GM12878 (cell line): ENCODE measurements around the gene GRK5.

Experiments used
- ATF2 ChIP-seq: IDR thresholded peaks from 2 replicates; pipeline ENCODE4 v1.6.1; 2012; ENCODE audit warnings: low read length, inconsistent platforms
- CEBPZ ChIP-seq: fragments of 150-350 bp; IDR thresholded peaks from 2 replicates; pipeline ENCODE4 v1.6.1; 2016; ENCODE audit warnings: low read depth, low read length
- CTCF ChIP-seq, 3 experiments: IDR thresholded peaks in 2 of 3; conservative IDR thresholded peaks in 1 of 3; 2 replicates each; pipeline ENCODE4 v1.5.1; 2011; ENCODE audit warnings: low read depth in 3 of 3, low read length in 3 of 3, mild to moderate bottlenecking in 3 of 3, control low read depth in 2 of 3, moderate library complexity in 2 of 3, inconsistent platforms in 1 of 3, mixed read lengths in 1 of 3; ENCODE audit not compliant: control insufficient read depth in 2 of 3, insufficient read depth in 1 of 3; ENCODE audit errors: extremely low read depth in 1 of 3
- EP300 ChIP-seq, 2 experiments: fragments of 150-350 bp in 1 of 2; IDR thresholded peaks; 2 replicates each; pipeline ENCODE4 v1.6.1; 2011 to 2012; ENCODE audit warnings: low read depth in 2 of 2, low read length in 2 of 2, borderline replicate concordance in 1 of 2, improper control_type of control experiment in 1 of 2, inconsistent platforms in 1 of 2; ENCODE audit not compliant: control insufficient read depth in 1 of 2
- EZH2 ChIP-seq: IDR thresholded peaks from 2 replicates; pipeline ENCODE4 v1.6.1; 2012; ENCODE audit warnings: low read depth, mild to moderate bottlenecking, control low read depth, inconsistent platforms, low read length, borderline replicate concordance; ENCODE audit not compliant: control insufficient read depth
- FOS ChIP-seq: IDR thresholded peaks from 3 replicates; pipeline ENCODE4 v1.6.1; 2011; ENCODE audit warnings: borderline replicate concordance; ENCODE audit not compliant: insufficient read length; ENCODE audit errors: extremely low read depth
- POLR2A ChIP-seq: IDR thresholded peaks from 2 replicates; pipeline ENCODE4 v1.6.1; 2011; ENCODE audit warnings: low read depth, mild to moderate bottlenecking, low read length
- POLR2AphosphoS5 ChIP-seq: IDR thresholded peaks from 2 replicates; pipeline ENCODE4 v1.6.1; 2011; ENCODE audit warnings: mild to moderate bottlenecking, low read length, inconsistent platforms
- SRF ChIP-seq, 2 experiments: IDR thresholded peaks; 2 replicates each; pipeline ENCODE4 v1.6.1; 2011; ENCODE audit warnings: low read depth in 2 of 2, low read length in 2 of 2, mild to moderate bottlenecking in 1 of 2, moderate library complexity in 1 of 2

- TF ChIP-seq CEBPZ (no peak), EP300 (IDR thresholded peaks at IDR 0.05; ENCODE audit: borderline replicate concordance in 1 of 2, control insufficient read depth in 1 of 2, low read depth in 2 of 2, low read length in 2 of 2) (no peak), EZH2 (no peak), CTCF (IDR thresholded peaks at IDR 0.05 in 2 of 3, conservative IDR thresholded peaks at IDR 0.05 in 1 of 3; ENCODE audit: control insufficient read depth in 2 of 3, extremely low read depth in 1 of 3, insufficient read depth in 1 of 3, low read depth in 3 of 3, low read length in 3 of 3) (no peak), ATF2 (no peak), POLR2A (no peak), FOS (no peak), SRF (IDR thresholded peaks at IDR 0.05; ENCODE audit: low read depth in 2 of 2, low read length in 2 of 2) (no peak), POLR2AphosphoS5 (no peak)
These were observed 187.4 kb downstream of the GRK5 start for GRCh38 chr10:119394657-119395279.
